ENCODE data around the gene LMNTD2. TPM values are rescaled to one million over a fixed set of nuclear protein-coding genes. Genes with fewer than 3 reads are reported as not detected.

The LMNTD2 gene
- total RNA-seq, 1 experiment from 2014 or later: 4.0 TPM

DNA sequence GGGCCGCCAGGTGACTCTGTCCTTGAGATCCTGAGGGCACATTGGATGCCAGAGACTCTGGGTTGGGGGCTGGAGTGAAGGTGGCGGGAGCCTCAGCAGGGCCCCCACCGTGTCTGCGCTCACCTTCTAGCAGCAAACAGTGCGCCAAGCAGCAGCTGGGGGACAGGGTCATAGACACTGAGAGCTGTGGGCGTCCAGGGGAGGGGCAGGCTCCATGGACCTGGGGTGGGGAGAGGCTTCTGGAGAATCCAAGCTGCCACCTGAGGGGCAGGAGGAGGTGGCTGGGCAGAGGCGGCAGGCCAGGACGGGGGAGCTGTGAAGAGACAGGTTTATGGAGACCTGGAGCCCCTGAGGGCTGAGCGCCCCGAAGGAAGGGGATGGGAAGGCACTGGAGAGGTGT is 23.7 kb upstream of the LMNTD2 start:
- 0 out of 2 replicates have a peak, but pooled peaks cover 2% of the 10 kb centered on the region for H3K4me1 Mint-ChIP-seq
- ATAC-seq (no peak), DNase-seq (ENCODE audit: low spot score) (no peak)
- H3K27me3 Mint-ChIP-seq (ENCODE audit: low read depth): no peaks in the 10 kb centered on the region
- peaks cover 39% of the 10 kb centered on the region for H3K36me3 Mint-ChIP-seq
- no peak overlapping the region for H3K4me3 Mint-ChIP-seq
- H3K27ac Mint-ChIP-seq: no peak overlapping the region; the same call in 1 of the 2 replicates
- ChIA-PET POLR2A (no interaction called here), CTCF (interaction anchor here (0.6 to 1.1 kb wide), 3 partner anchors 10 to 206 kb away, joined by 4 to 5 read pairs (median 4); no protein-coding TSS in a partner anchor)
- TF ChIP-seq SOX15 (CRISPR knock-in tag; IDR thresholded peaks at IDR 0.05): no peak
- no peak for TF ChIP-seq ESRRA (CRISPR knock-in tag; IDR thresholded peaks at IDR 0.05; ENCODE audit: borderline replicate concordance)
- TF ChIP-seq NR2C2 (CRISPR knock-in tag; IDR thresholded peaks at IDR 0.05): no peak
- no peak for TF ChIP-seq MXD4 (CRISPR knock-in tag; IDR thresholded peaks at IDR 0.05; ENCODE audit: borderline replicate concordance)
- TF ChIP-seq SMAD4 (CRISPR knock-in tag; IDR thresholded peaks at IDR 0.05): no peak
- no peak for TF ChIP-seq ZNF263 (CRISPR knock-in tag; IDR thresholded peaks at IDR 0.05; ENCODE audit: low read depth)
- H3K9me3 Mint-ChIP-seq: no peaks in the 10 kb centered on the region

DNA sequence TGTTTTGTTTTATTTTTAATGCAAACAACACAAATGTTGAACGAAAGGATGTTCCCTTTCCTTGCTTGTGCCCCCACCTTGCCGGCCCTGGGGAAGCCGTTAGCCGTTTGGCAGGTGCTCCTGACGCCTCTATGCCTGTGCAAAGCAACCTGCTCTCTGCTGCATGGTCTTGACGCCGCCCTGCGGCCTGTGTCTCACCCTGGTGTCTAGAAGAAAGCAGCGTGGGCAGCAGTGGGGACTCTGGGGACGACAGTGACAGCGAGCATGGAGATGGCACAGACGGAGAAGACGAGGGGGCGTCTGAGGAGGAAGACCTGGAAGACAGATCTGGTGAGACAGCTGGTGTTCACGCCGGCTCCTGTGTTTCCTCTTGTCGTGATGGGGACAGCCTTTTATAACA is 21.2 kb upstream of the LMNTD2 start:
- H3K27me3 Mint-ChIP-seq (ENCODE audit: low read depth): no peaks in the 10 kb centered on the region
- ChIA-PET CTCF (no interaction called here), POLR2A (no interaction called here)
- no peak for ATAC-seq
- no peak overlapping the region for H3K4me3 Mint-ChIP-seq
- H3K9me3 Mint-ChIP-seq: no peaks in the 10 kb centered on the region
- DNase-seq (ENCODE audit: low spot score): no peak
- H3K4me1 Mint-ChIP-seq: peaks cover 18% of the 10 kb centered on the region
- no peak overlapping the region for H3K27ac Mint-ChIP-seq
- TF ChIP-seq E2F1 (CRISPR knock-in tag; IDR thresholded peaks at IDR 0.05) (no peak), FOXJ3 (CRISPR knock-in tag; IDR thresholded peaks at IDR 0.05; ENCODE audit: borderline replicate concordance) (no peak), ZNF263 (CRISPR knock-in tag; IDR thresholded peaks at IDR 0.05; ENCODE audit: low read depth) (no peak), ARID4B (CRISPR knock-in tag; IDR thresholded peaks at IDR 0.05; ENCODE audit: borderline replicate concordance) (no peak), JAZF1 (CRISPR knock-in tag; IDR thresholded peaks at IDR 0.05) (no peak), EMX1 (CRISPR knock-in tag; IDR thresholded peaks at IDR 0.05) (no peak), ESRRA (CRISPR knock-in tag; IDR thresholded peaks at IDR 0.05; ENCODE audit: borderline replicate concordance) (no peak), SOX15 (CRISPR knock-in tag; IDR thresholded peaks at IDR 0.05) (no peak), PRRX2 (CRISPR knock-in tag; IDR thresholded peaks at IDR 0.05) (no peak), ATF1 (CRISPR knock-in tag; IDR thresholded peaks at IDR 0.05) (no peak)
- TF ChIP-seq, protein P1, sequence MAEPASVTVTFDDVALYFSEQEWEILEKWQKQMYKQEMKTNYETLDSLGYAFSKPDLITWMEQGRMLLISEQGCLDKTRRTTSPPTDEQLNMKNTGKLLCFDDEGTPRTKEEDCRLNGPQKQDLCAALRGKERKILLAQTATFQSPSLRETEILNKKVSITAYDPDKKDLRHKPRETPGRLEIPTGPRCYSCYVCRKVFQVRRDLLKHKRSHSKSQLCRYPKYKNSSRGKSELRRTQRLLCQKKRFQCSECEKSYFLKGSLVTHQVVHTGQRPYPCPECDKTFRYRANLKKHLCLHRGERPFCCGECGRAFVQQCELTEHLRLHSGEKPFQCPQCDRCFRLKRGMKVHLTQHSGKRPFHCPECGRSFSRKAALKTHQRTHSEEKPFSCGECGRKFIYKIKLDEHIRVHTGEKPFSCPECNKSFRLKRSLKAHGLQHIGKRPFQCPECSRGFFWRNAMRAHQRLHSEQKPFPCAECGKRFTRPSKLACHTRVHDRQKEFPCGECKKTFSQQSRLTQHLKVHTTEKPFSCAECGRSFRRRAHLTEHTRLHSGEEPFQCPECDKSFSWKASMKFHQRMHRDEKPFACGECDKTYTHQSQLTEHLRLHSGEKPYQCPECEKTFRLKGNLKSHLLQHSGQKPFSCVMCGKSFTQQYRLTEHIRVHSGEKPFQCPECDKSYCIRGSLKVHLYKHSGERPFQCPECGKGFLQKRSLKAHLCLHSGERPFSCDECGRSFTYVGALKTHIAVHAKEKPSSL (CRISPR knock-in tag; conservative IDR thresholded peaks at IDR 0.05): no peak
- TF ChIP-seq, protein P2, sequence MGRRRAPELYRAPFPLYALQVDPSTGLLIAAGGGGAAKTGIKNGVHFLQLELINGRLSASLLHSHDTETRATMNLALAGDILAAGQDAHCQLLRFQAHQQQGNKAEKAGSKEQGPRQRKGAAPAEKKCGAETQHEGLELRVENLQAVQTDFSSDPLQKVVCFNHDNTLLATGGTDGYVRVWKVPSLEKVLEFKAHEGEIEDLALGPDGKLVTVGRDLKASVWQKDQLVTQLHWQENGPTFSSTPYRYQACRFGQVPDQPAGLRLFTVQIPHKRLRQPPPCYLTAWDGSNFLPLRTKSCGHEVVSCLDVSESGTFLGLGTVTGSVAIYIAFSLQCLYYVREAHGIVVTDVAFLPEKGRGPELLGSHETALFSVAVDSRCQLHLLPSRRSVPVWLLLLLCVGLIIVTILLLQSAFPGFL (CRISPR knock-in tag; IDR thresholded peaks at IDR 0.05; ENCODE audit: borderline replicate concordance): no peak
- TF ChIP-seq, protein P3, sequence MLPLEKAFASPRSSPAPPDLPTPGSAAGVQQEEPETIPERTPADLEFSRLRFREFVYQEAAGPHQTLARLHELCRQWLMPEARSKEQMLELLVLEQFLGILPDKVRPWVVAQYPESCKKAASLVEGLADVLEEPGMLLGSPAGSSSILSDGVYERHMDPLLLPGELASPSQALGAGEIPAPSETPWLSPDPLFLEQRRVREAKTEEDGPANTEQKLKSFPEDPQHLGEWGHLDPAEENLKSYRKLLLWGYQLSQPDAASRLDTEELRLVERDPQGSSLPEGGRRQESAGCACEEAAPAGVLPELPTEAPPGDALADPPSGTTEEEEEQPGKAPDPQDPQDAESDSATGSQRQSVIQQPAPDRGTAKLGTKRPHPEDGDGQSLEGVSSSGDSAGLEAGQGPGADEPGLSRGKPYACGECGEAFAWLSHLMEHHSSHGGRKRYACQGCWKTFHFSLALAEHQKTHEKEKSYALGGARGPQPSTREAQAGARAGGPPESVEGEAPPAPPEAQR (CRISPR knock-in tag; IDR thresholded peaks at IDR 0.05): no peak
- peaks cover 24% of the 10 kb centered on the region for H3K36me3 Mint-ChIP-seq

Data from WTC11 (cell line).